Thyroid gland (tissue), 4 donors: Measurements from ENCODE around the gene ZFYVE21. TPM values are rescaled to one million over a fixed set of nuclear protein-coding genes. Genes with fewer than 3 reads are reported as not detected.
A peak's percentile ranks its signal among the peaks of the same experiment; 100 is the strongest.
"Not testable (repeated sequence)": the region's sequence is repeated elsewhere in the genome, so short reads cannot be mapped to it uniquely, and the experiment has no call there.

Experiments used
- DNase-seq, 2 donors: peaks; one replicate each; pipeline ENCODE4 v3.0.0-alpha.2; 2019
- H3K27ac ChIP-seq, 3 donors: fragments of 200-600 bp; sonication (generic); 1 replicate in 2 of 3; 2 replicates in 1 of 3; pipeline ENCODE4 v1.5.1; 2016 to 2019; ENCODE audit warnings: mild to moderate bottlenecking in 1 of 3, moderate library complexity in 1 of 3
- H3K27me3 ChIP-seq: fragments of 200-600 bp; sonication (generic); one replicate; pipeline ENCODE4 v1.5.1; 2019
- H3K36me3 ChIP-seq, 2 donors: fragments of 200-600 bp; sonication (generic); one replicate each; pipeline ENCODE4 v1.5.1; 2016 to 2019
- H3K4me1 ChIP-seq, 2 donors: fragments of 200-600 bp; sonication (generic); one replicate each; pipeline ENCODE4 v1.5.1; 2017 to 2019
- H3K4me3 ChIP-seq, 3 donors: fragments of 200-600 bp; sonication (generic); replicated peaks in 1 of 3; 1 replicate in 2 of 3; 2 replicates in 1 of 3; pipeline ENCODE4 v1.5.1; 2016; ENCODE audit warnings: mild to moderate bottlenecking in 1 of 3
- H3K9me3 ChIP-seq: fragments of 200-600 bp; sonication (generic); one replicate; pipeline ENCODE4 v1.5.1; 2017
- CTCF ChIP-seq, 6 experiments: fragments of 200-600 bp in 3 of 6; fragments of 450-650 bp in 3 of 6; sonication (generic) in 3 of 6; IDR thresholded peaks; one replicate each; pipeline ENCODE4 v1.5.1; 2016 to 2019; ENCODE audit warnings: antibody characterized with exemption in 6 of 6, mild to moderate bottlenecking in 2 of 6, inconsistent platforms in 1 of 6, moderate library complexity in 1 of 6
- POLR2A ChIP-seq, 2 donors: fragments of 450-650 bp; IDR thresholded peaks; one replicate each; pipeline ENCODE4 v1.6.1; 2017; ENCODE audit warnings: antibody characterized with exemption in 2 of 2, mild to moderate bottlenecking in 2 of 2, moderate library complexity in 1 of 2
- WGBS, 2 donors: methylation state at CpG; one replicate each; pipeline ENCODE4 v1.1.5; 2017; 5-methylcytosine and 5-hydroxymethylcytosine counted together
- intact Hi-C: fragments of 100-400 bp; cut with DNase I; formaldehyde crosslinking; loops from one replicate; pipeline ENCODE4 v1.15.1; 2023
- small RNA-seq: library from RNA; depleted of rRNA; stranded (forward); fragments of <200 nt; gene quantifications from one replicate; pipeline ENCODE3, GENCODE V24; 2016
- total RNA-seq, 4 donors: library from RNA; depleted of rRNA; stranded (reverse); fragments of >200 nt; gene quantifications; one replicate each; pipeline ENCODE4 v1.2.3, GENCODE V29; 2016

The ZFYVE21 gene
- total RNA-seq, 4 donors from 2014 or later = 113 to 167 (median 131) TPM

GRCh38 chr14:103775506-103775905, 59.9 kb downstream of the ZFYVE21 start:
- WGBS, 2 donors = 42% methylated on average over 7 of the region's 7 CpGs
- peaks cover 22 to 45% of the 10 kb centered on the region in 2 donors for H3K4me1 ChIP-seq
- H3K27ac ChIP-seq = peak overlapping the region; percentile 72 to 94 (median 90)
- intact Hi-C loops = no loop called here
- peaks cover 0 to 5% of the 10 kb centered on the region in 2 donors for H3K36me3 ChIP-seq
- DNase-seq = peak; percentile 84 to 85
- TF ChIP-seq POLR2A (IDR thresholded peaks at IDR 0.05) = peak in 1 of 2 donors; percentile 23
- no peak for TF ChIP-seq CTCF (IDR thresholded peaks at IDR 0.05)
- H3K9me3 ChIP-seq = no peaks in the 10 kb centered on the region
- H3K4me3 ChIP-seq = no peak overlapping the region
- H3K27me3 ChIP-seq = no peaks in the 10 kb centered on the region

- 88 to 91% methylated on average over 6 of the region's 6 CpGs for WGBS, 2 donors
Observed at GRCh38 chr14:103776319-103776718, 60.7 kb downstream of the ZFYVE21 start.

GRCh38 chr14:103782376-103782775, 66.8 kb downstream of the ZFYVE21 start:
- peaks cover 0 to 1% of the 10 kb centered on the region in 2 donors for H3K4me1 ChIP-seq
- WGBS, 2 donors = 51 to 83% methylated on average over 2 of the region's 2 CpGs
- H3K9me3 ChIP-seq = no peaks in the 10 kb centered on the region
- no peak overlapping the region for H3K27ac ChIP-seq
- intact Hi-C loops = no loop called here
- no peak for DNase-seq
- H3K4me3 ChIP-seq = no peak overlapping the region
- no peaks in the 10 kb centered on the region for H3K27me3 ChIP-seq
- TF ChIP-seq CTCF (IDR thresholded peaks at IDR 0.05) (no peak), POLR2A (IDR thresholded peaks at IDR 0.05) (no peak)
- H3K36me3 ChIP-seq = peaks cover 9 to 16% of the 10 kb centered on the region in 2 donors

More at GRCh38 chr14:103776319-103776718, 60.7 kb downstream of the ZFYVE21 start:
- Histone ChIP-seq H3K27ac (peak overlapping the region; percentile 47 to 90 (median 72)), H3K4me1 (peaks cover 22 to 41% of the 10 kb centered on the region in 2 donors)
- H3K27me3 ChIP-seq, DNase-seq, H3K36me3 ChIP-seq, H3K9me3 ChIP-seq, intact Hi-C loops, H3K4me3 ChIP-seq: not testable (repeated sequence)

Small RNA genes lying within 50 kb of the gene (small RNA-seq; reads per million reads assigned to genes)
- gene RF00019 = not detected

Other genes starting within 250 kb of the ZFYVE21 start
- gene CKB, start 193.0 kb upstream of the ZFYVE21 start, total RNA-seq = 100 to 1,000 TPM; 190 to 373 (median 266) TPM
- gene TRMT61A, start 186.6 kb upstream of the ZFYVE21 start, total RNA-seq = 10 to 100 TPM; 14.9 to 24.4 (median 21.3) TPM
- 10 to 100 TPM; 39.4 to 77.5 (median 44.4) TPM for gene BAG5, start 153.2 kb upstream of the ZFYVE21 start, total RNA-seq
- gene COA8, start 152.8 kb upstream of the ZFYVE21 start, total RNA-seq = 10 to 100 TPM; 25.9 to 50.4 (median 33.6) TPM
- 100 to 1,000 TPM; 236 to 340 (median 281) TPM for gene KLC1, start 86.6 kb upstream of the ZFYVE21 start, total RNA-seq
- 10 to 100 TPM in 1 of 4 donors, 1 to 10 TPM in 3; 3.3 to 15.7 (median 7.9) TPM for gene XRCC3, start 359 bp upstream of the ZFYVE21 start, total RNA-seq
- 100 to 1,000 TPM in 1 of 4 donors, 10 to 100 TPM in 3; 77.0 to 131 (median 81.8) TPM for gene PPP1R13B, start 131.8 kb downstream of the ZFYVE21 start, total RNA-seq
- 10 to 100 TPM; 27.4 to 85.1 (median 50.0) TPM for gene TDRD9, start 212.6 kb downstream of the ZFYVE21 start, total RNA-seq
- gene RD3L, start 226.7 kb downstream of the ZFYVE21 start, total RNA-seq = not detected